Measurements from ENCODE around the gene CRX. TPM values are rescaled to one million over a fixed set of nuclear protein-coding genes. Genes with fewer than 3 reads are reported as not detected.

CRX gene
- total RNA-seq, 1 experiment from 2014 or later, result 0.13 TPM

GRCh38 chr19:47848425-47848822 is 26.7 kb downstream of the CRX start:
- Histone ChIP-seq H3K23me2 (ENCODE audit: insufficient read length, low read depth, low read length, poor library complexity, severe bottlenecking) (no peaks in the 10 kb centered on the region), H3K4me1 (ENCODE audit: insufficient read depth, low read length) (no peaks in the 10 kb centered on the region), H3K4me2 (ENCODE audit: insufficient read depth, insufficient read length, low read length) (peak overlapping the region; percentile 73), H3K27me3 (ENCODE audit: insufficient read depth, low read length) (no peaks in the 10 kb centered on the region), H3K18ac (ENCODE audit: insufficient read length, low read depth, low read length) (peak overlapping the region; percentile 31), H3K4ac (ENCODE audit: low read depth, low read length) (no peak overlapping the region), H4K5ac (ENCODE audit: insufficient read length, low read depth, low read length) (no peak overlapping the region), H3K27ac (ENCODE audit: insufficient read length, low read depth, low read length) (peak overlapping the region; percentile 54), H2BK15ac (ENCODE audit: low read depth, low read length) (no peak overlapping the region), H4K91ac (ENCODE audit: insufficient read length, low read depth, low read length) (no peak overlapping the region), H2BK20ac (ENCODE audit: low read depth, low read length, poor library complexity, severe bottlenecking) (no peak overlapping the region), H2AFZ (ENCODE audit: low read length) (no peak overlapping the region), H3K56ac (ENCODE audit: insufficient read length, low read depth, low read length) (no peak overlapping the region), H2BK120ac (ENCODE audit: low read depth, low read length, poor library complexity, severe bottlenecking) (no peak overlapping the region), H3K23ac (ENCODE audit: insufficient read length, low read depth, low read length) (no peak overlapping the region), H2BK12ac (ENCODE audit: insufficient read length, low read depth, low read length) (no peak overlapping the region), H4K8ac (replicated peaks; ENCODE audit: insufficient read length, low read depth, low read length) (peak overlapping the region; percentile 32), H4K20me1 (ENCODE audit: control insufficient read depth, insufficient read depth, insufficient read length) (no peaks in the 10 kb centered on the region), H2AK5ac (ENCODE audit: insufficient read length, low read length) (no peak overlapping the region), H3K9ac (ENCODE audit: extremely low read depth, insufficient read length, low read length) (peak overlapping the region; percentile 3), H3K14ac (ENCODE audit: insufficient read depth, low read length) (peak overlapping the region; percentile 16; the same call in 1 of the 2 replicates), H2BK5ac (ENCODE audit: insufficient read length, low read length) (no peak overlapping the region), H3K9me3 (ENCODE audit: control insufficient read depth, low read depth, low read length) (no peaks in the 10 kb centered on the region), H3K79me2 (ENCODE audit: insufficient read depth, low read length) (no peaks in the 10 kb centered on the region), H3K79me1 (ENCODE audit: insufficient read depth, low read depth, low read length, poor library complexity, severe bottlenecking) (no peaks in the 10 kb centered on the region), H3T11ph (ENCODE audit: low read length) (no peak overlapping the region)
- no CpG with 5 or more reads among the region's 10 CpGs for WGBS (ENCODE audit: extremely low coverage, insufficient read length, low lambda C conversion rate)
- DNase-seq, result no peak
- peaks cover 5% of the 10 kb centered on the region for H3K27me3 Mint-ChIP-seq (ENCODE audit: low read depth)
- H3K4me1 Mint-ChIP-seq, result peaks cover 30 to 45% of the 10 kb centered on the region in 2 experiments
- H3K27ac Mint-ChIP-seq, result peak overlapping the region; percentile 87 to 100 (median 99)
- H3K36me3 Mint-ChIP-seq (ENCODE audit: insufficient read depth in 1 of 3, low read depth in 3 of 3), result no peaks in the 10 kb centered on the region
- H3K9me3 Mint-ChIP-seq, result no peaks in the 10 kb centered on the region; a peak in 1 of 5 replicates
- peak overlapping the region; percentile 59 to 76 for H3K4me3 Mint-ChIP-seq
- no peak for TF ChIP-seq CTCF (conservative IDR thresholded peaks at IDR 0.05)
